Lower leg skin (tissue), 3 donors: ENCODE measurements around the gene NNT.

Experiments used
- POLR2A ChIP-seq, 2 donors: fragments of 450-650 bp; IDR thresholded peaks; one replicate each; pipeline ENCODE4 v1.6.1; 2016 to 2017; ENCODE audit warnings: antibody characterized with exemption in 2 of 2, mild to moderate bottlenecking in 1 of 2, moderate library complexity in 1 of 2
- TF ChIP-seq, protein P1 (sequence below), 3 donors: fragments of 450-650 bp; IDR thresholded peaks; one replicate each; pipeline ENCODE4 v1.5.1; 2016; ENCODE audit warnings: antibody characterized with exemption in 3 of 3, mild to moderate bottlenecking in 3 of 3, moderate library complexity in 2 of 3

- TF ChIP-seq, protein P1, sequence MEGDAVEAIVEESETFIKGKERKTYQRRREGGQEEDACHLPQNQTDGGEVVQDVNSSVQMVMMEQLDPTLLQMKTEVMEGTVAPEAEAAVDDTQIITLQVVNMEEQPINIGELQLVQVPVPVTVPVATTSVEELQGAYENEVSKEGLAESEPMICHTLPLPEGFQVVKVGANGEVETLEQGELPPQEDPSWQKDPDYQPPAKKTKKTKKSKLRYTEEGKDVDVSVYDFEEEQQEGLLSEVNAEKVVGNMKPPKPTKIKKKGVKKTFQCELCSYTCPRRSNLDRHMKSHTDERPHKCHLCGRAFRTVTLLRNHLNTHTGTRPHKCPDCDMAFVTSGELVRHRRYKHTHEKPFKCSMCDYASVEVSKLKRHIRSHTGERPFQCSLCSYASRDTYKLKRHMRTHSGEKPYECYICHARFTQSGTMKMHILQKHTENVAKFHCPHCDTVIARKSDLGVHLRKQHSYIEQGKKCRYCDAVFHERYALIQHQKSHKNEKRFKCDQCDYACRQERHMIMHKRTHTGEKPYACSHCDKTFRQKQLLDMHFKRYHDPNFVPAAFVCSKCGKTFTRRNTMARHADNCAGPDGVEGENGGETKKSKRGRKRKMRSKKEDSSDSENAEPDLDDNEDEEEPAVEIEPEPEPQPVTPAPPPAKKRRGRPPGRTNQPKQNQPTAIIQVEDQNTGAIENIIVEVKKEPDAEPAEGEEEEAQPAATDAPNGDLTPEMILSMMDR (IDR thresholded peaks at IDR 0.05): no peak
- no peak for TF ChIP-seq POLR2A (IDR thresholded peaks at IDR 0.05)
These were observed 6.8 kb downstream of the NNT start for GRCh38 chr5:43609752-43610151.
